NCI-H1092 (cell line): ENCODE measurements around the gene ZNF280D.
"Not testable (repeated sequence)": the region's sequence is repeated elsewhere in the genome, so short reads cannot be mapped to it uniquely, and the experiment has no call there.

ENCODE experiments used
- DNase-seq: peaks from one replicate; lab custom pipeline; 2025; lab: John Stamatoyannopoulos, UW

The ZNF280D gene

DNA sequence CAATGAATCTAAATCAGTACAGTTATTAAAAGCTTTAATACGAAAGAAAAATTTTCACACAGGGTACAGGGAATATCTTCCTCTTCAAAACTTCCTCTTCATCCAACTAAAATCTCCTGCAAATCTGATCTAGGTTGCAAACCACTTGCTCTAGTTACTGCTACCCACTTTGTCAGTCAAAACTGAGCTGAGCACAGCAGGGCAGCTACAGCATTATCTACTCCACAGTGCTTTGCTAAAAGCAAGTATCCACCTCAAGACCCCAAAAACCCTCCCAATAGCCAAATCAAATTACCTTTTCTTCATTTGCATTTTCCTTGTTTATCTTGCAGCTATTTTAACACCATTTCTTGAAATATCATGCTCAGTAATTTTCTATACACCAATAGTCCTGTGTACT lies 14.7 kb downstream of the ZNF280D start:
- DNase-seq = no peak

DNA sequence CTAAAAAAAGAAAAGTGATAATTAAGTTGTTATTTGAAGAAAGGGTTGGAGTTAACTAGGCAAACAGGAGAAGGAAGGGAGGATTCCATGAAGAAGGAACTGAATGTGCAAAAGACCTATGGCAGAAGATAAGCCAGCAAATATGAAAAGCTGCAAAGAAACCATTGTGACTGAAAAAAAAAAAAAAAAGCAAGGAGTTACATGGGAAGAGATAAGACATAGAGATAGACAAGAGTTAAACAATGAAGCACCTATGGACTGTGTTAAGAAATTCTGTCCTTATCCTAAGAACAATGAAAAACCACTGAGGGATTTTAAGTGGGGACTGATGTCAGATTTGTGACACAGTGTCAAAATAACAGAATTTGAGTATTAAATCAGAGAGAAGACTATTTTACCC lies 17.0 kb downstream of the ZNF280D start:
- no peak for DNase-seq

DNA sequence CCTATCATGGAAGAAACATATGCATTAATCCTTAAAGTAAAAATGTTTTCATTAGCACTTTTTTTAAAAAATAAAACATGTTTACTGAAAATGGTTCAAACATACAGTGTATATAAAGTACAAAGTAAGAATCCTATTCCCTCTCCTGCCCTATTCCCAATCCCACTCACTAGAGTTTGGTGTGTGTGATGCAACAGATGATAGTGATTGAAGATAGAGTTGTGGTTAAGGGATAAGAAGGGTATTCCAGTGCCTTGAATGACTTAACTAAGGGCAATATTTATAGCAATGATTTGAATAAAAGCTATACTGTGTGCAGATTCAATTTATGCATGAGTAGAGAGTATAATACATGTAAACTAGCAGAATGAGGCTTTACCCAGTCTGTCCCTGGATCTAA lies 18.1 kb downstream of the ZNF280D start:
- no peak for DNase-seq

DNA sequence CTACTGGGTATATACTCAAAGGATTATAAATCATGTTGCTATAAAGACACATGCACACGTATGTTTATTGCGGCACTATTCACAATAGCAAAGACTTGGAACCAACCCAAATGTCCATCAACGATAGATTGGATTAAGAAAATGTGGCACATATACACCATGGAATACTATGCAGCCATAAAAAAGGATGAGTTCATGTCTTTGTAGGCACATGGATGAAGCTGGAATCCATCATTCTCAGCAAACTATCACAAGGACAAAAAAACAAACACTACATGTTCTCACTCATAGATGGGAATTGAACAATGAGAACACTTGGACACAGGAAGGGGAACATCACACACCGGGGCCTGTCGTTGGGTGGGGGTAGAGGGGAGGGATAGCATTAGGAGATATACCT lies 23.8 kb downstream of the ZNF280D start:
- not testable (repeated sequence) for DNase-seq

DNA sequence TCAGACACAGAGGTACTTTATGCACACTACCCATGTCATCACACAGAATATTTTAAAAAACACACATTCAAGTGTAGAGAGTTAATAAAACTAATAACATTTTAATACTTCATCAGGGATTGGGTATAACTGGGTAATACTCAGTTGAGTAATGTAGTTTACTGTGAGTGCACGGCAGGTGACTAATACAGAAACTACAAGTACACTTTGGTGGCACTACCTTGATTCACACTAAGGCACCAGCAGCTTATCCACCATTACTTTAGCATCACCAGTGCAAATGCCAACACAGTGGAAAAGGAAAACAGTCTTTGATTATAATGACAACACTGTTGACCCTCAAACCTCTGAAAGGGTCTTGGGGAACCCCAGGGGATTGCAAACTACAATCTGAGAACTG lies 33.6 kb downstream of the ZNF280D start:
- DNase-seq = no peak

DNA sequence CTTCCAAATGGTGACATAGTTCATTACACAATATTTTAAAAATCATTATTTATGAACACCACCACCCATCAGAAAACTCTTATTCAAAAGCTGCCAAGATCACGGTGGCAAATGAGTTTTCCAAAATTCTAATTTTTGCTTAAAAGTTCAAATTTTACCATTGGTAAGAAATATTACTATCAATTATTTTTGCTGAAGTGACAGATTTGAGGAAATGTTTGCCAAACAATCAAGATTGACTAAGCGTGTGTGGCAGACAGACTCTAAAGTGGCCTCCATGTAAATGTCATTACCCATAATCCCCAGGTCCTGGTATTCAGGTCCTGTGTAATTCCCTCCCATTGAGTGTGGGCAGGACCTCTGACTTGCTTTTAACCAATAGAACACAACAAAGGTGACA lies 35.0 kb downstream of the ZNF280D start:
- DNase-seq = no peak

DNA sequence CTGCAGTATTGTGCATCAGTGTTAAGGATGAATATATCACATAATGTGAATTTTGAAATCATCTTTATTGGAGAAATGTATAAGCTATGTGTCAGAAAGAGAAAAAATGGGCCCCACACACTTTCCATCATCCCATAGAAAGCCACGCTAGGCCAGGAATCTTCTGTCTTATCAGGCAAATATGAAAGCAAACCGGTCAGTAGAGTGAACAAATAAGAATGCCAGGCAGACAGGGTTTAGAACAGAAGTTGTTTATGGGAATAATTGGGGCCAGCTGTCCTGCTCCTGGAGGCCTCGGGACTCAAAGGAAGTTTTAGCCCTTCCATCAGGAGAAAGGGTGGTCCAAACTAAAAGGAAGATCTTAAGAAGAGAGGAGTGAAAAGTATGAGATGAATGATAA lies 39.5 kb downstream of the ZNF280D start:
- no peak for DNase-seq

DNA sequence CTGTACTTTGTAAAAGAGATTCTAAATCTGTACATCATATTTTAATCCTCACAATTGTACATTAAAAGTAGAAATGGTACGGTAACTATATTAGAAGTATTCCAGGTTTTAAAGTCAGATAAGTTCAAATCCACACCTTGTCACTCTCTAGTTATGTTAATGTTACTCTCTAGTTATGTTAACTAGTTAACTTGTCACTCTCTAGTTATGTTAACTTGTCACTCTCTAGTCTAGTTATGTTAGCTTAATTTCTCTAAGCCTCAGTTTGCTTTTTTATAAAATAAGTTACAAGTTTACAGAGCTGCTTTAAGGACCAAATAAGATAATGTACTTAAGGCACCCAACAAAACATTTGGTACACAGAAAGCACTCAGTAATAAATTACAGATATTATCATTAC lies 42.6 kb downstream of the ZNF280D start:
- no peak for DNase-seq

DNA sequence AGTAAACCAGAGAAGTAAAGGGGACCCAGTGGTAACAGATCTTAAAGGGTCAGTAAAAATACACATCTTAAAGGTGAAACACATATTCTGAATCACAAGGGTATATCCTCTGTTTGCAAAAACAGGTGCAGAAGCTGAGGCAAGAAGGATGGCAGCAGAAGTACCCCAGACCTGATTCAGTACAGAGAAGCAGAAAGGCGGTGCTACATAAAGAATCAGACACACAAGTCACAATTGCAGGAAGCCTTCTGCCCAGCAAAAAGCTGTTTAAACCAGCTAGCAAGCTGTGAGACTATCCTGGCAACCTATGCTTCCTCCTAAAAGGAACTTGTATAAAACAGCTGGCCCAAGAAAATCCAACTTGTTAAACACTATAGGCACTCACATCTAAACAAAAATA lies 49.4 kb downstream of the ZNF280D start:
- no peak for DNase-seq

DNA sequence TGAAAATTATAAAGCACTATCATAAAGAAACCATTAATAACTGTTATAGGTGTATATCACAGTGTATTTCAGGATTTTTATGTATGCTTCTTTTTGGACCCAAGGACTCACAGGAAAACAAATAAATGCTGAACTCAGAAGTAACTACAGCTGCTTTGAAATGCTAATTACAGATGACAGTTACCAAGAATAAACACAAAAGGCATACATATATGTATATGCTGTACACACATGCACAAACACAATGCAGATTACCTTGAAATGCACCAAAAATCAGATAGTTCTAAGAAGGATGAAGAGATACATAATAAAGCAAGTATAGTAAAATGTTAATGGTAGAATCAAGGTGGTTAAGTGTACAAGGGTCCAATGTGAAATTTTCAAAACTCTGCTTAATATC lies 52.2 kb downstream of the ZNF280D start:
- DNase-seq = no peak

DNA sequence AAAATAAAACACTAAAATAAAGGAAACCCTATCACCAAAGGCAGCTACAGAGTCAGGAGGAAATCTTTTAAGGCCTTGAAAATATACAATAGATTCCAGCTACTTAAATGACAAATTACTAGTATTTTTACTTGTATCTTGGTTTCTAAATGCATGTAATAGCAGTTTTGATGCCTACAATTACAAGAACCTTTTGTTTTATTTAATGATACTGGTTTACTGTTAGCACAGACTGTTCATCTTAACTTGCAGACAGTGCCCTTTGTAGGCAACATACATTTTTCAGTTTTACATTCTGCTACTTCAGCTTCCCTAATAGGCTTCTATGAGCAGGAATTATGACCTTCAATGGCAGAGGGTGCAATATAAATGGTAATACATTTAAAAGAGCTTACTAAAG lies 54.1 kb downstream of the ZNF280D start:
- no peak for DNase-seq

DNA sequence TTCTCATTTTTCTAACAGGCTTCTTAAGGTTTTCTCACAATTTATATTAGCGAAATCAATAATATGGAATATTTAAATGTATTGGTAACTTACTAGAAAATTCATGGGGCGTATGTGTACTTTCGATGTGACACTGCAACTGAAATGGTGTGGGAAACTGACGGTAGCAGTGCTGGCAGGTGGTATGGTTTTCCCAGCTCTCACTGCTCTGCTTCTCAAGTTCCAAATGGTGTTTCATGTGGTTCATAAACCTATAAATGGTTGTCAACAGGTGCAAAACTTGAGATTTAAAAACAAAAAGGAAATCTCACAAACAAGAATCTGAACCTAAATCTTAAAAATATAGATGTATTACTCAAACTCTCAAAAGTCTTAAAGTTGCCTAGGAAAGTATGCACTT lies 54.7 kb downstream of the ZNF280D start:
- no peak for DNase-seq

DNA sequence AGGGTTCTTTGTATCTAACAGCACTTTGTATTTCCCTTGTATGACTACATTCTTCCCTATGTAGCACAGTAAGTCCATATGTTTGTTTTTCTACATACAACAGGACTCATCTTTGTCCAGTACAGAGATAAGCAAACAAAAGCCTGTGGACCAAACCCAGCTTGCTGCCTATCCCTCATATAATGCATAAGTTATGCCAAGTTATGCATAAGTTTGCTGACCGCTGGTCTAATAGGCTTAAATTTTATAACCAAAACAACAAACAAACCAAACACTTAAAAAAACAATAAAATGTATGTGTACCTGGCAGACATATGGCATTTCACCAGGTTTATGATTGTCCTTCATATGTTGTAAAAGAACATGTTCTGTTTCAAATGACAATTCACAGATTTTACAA lies 56.0 kb downstream of the ZNF280D start:
- DNase-seq = no peak

DNA sequence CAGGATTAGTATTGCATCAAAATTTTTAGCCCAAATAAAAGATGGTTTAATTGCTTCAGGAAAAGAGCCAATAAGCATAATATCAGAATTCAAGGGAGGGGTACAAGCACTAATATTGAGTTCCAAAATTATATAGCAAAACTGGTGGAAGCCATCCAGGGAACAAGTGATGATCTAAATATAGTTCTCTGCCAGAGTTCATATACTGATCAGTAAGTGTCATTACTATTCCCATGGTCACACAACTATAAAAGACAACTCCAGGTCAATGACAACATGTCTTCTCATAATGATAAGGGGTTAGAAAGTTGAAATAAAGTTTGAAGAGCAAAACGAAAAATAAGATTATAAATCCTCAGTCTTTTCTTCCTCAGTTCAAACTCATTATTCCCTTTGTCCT lies 57.4 kb downstream of the ZNF280D start:
- no peak for DNase-seq

DNA sequence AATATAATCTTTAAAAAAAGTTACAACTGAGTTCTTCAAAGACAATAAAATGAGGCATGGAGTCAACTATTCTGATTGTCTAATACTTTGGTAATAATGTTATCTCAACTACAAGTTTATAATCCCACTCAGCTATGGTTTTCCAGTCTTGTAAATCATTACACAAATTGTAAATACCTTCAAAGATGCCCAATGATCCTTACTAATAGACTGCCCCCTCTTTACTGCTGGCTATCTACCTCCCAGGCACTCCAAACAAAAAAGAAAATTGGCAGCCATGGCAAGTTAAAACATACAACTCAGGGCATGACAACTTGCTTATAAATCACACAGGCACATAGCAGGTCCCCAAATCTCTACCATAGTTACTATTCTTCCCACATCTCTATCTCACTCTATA lies 58.5 kb downstream of the ZNF280D start:
- DNase-seq = no peak

DNA sequence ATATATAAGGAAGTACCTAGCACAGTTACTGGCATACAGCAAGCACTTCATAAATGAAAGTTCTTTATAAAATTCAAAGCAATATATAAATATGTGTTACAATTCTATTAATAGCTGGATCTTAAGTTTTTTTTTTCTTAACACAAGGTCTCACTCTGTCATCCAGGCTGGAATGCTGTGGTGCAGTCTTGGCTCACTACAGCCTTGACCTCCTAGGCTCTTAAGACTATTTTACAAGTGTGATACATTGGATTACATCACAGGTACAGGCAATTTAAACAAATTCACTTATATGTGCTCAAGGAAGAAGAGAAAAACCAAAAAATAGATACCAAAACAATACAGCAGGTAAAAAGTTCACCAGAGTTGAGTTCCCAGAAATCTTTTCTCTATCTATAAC lies 60.6 kb downstream of the ZNF280D start:
- DNase-seq = no peak

DNA sequence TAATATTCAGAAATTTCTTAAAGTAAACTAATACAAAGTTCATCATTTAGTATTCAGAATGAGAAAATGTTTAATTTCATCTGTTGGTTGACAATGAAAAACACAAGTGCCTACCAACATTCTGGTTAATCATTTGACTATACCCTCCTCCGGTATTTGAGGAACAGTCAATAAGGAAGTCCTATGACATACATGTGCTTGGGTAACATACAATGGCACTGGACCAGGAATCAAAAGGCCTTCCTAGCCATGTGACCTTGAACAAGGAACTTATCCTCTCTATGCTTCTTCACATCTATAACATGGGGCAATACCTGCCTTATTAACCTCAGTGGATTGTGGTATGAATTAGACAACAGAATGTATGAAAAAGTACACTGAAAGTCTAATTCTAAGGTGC lies 65.8 kb downstream of the ZNF280D start:
- DNase-seq = no peak

DNA sequence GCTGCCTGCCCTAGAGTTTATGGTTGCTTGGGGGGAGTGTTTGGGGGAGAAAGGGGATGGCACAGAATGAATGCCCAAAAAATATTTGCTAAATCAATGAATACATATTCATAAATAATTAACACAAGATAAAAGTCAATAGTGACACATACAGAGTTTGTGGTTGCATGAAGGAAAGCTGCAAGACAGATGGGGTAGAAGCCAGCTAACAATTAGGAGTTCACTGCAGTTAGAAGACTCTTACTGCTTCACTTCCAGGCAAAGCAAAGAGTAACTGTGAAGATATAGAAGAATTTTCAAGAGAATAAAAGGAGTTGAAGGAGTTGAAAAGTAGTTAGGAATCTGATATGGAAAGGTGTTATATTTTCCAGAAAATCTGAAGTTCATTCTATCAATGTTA lies 72.4 kb downstream of the ZNF280D start:
- no peak for DNase-seq

DNA sequence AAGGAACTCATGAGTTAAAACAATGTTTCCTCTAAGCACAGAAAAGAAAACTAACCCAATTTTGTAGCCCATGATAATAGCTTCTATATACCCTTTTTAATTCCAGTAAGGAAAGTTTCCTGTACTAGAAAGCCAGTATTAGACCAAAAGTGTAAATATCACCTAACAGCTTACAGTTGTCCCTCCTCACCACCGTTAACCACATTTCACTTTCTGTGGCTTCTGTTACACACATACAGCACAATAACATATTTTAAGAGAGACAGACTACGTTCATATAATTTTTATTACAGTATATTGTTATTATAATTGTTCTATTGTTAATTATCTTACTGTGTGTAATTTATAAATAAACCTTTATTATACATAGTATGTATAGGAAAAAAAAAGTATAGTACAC lies 74.1 kb downstream of the ZNF280D start:
- no peak for DNase-seq

DNA sequence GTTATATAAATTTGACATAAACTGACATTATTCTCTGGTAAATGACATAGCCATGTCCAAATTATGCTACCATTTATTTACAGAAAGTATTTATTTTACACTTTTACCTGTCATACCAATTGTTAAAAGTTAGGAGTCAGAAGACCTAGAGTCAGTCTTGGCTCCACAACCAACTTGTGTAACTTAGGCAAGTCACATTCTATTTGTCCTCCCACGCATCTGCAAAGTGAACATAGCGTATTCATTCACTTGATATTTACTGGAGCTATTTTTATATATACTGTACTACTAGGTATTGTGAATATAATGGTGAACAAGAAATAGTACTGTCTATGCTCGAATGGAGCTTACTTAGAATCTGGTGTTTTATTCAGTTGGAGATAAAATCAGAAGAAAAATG lies 78.7 kb downstream of the ZNF280D start:
- DNase-seq = no peak

DNA sequence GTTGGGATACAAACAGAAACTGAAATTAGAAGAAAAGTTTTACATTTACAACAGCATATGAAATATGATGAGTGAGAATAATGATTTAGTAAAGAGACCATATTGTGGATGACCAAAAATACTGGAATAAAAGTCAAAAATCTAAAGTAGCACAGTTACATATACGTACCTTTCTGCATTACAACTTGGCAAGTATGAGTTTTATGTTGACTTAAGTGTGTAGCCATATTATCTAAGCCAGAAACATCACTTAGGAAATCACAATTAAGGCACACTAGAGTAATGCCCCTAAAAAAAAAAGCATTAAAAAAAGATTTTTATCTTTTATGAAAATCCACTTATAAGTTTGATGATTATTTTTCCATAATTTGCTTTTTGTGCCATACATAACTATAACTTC lies 79.1 kb downstream of the ZNF280D start:
- no peak for DNase-seq

DNA sequence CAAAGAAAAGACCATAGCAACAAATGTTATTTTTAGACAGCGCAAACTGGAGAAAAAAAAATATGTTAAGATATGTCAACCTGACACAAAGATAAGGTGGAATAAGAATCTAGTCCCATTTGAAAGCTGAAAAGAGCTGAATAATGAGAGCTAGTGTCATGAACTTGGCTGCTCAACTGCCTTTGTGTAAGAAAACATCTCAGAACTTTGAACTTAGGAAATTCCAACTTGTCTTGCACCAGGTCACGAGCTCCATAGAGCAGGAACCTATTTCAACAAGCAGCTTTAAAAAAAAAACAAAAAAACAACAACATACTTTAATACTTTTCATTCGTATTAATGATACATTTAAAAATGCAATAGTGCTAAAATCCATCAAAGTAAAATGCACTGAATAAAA lies 79.5 kb downstream of the ZNF280D start:
- no peak for DNase-seq

DNA sequence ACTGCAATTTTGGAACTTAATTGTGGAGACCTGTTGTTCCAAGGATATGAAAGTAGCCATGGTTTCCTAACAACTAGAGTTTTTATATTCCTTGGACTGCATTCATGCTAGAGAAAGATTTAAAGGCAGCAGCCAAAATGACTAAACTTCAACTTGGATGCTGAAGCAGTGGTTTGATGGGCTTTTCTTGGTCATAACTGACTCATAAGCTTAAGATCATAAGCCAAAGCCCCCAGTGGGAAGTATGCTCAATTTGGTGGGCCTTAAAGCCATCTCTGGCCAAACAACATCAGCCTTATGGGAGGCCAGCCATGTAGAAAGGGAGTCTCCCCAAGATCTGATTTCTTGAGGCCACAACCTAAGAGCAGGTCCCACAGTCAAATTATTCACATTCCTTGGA lies 80.2 kb downstream of the ZNF280D start:
- DNase-seq = no peak

DNA sequence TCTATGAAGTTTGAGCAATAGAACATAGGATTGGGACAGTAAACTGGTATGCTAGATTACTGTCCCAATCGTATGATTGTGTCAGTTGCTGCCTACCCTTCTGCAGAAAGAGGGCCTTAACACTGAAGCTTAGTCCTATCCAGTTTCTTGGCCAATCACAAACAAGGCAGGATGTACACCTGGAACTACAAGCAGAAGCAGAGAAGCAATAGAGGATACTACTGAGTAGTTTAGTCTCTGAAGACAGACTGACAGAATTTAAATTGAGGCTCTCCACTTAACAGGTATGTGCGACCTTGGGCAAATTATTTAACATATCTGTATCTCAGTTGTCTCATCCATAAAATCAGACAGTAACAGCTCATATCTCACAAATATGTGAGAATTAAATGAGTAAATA lies 85.0 kb downstream of the ZNF280D start:
- DNase-seq = no peak

DNA sequence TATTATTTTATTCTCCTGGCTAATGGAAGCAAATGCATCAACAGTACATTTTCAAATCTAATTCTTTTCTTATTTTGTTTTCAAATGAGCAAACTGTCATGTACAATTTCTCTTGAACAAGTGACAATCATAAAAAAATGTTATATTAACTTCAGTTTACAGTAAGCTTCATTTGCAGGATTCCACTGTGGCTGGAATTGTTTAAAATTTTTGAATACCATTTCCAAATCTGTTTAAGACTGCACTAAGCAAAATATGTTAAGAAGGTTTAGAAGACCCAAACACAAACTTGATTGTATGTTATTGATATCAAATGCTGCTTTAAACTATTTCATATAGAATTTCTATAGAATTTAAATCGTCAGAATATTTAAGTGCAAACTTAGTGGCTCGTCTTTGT lies 92.8 kb downstream of the ZNF280D start:
- no peak for DNase-seq
